HepG2 (cell line): ENCODE results near the gene SRD5A3. TPM values are rescaled to one million over a fixed set of nuclear protein-coding genes. Genes with fewer than 3 reads are reported as not detected.
"Not testable (repeated sequence)": the region's sequence is repeated elsewhere in the genome, so short reads cannot be mapped to it uniquely, and the experiment has no call there.

Source experiments
- ATAC-seq: fragments of 200-7000 bp; cut with Tn5 transposase; 3 replicates; pipeline ENCODE4 v1.9.1; 2020; ENCODE audit warnings: mild to moderate bottlenecking, moderate library complexity
- BruUV-seq: library from RNA; stranded (reverse); fragments of 400-500 nt; replicated peaks from 2 replicates; lab custom pipeline; 2021; lab: Mats Ljungman, UMichigan
- CTCF ChIA-PET: fragments of 300-600 bp; formaldehyde crosslinking; extraction: SDS; loops from one replicate; lab custom pipeline; 2021; ENCODE audit warnings: low total read pairs, inconsistent platforms, low intra/inter-chr PET ratio; lab: Yijun Ruan, JAX
- POLR2A ChIA-PET: fragments of 350-600 bp; sonication (Branson Sonifier 250); formaldehyde crosslinking; loops from one replicate; lab custom pipeline; 2020; ENCODE audit warnings: antibody characterized with exemption, inconsistent platforms; lab: Yijun Ruan, JAX
- DNase-seq: peaks from one replicate; pipeline ENCODE4 v3.0.0-alpha.2; 2015; ENCODE audit warnings: low spot score
- FAIRE-seq: peaks from 3 replicates; lab custom pipeline; 2011; peaks lifted over from hg19 to GRCh38; lab: Jason Lieb, UNC
- H2AFZ ChIP-seq: one replicate; pipeline ENCODE4 v1.6.1; 2011; ENCODE audit warnings: low read length, inconsistent platforms
- H3K27ac ChIP-seq: fragments of 300-600 bp; 3 replicates; pipeline ENCODE4 v1.8.0; 2011; ENCODE audit warnings: mixed run types, mild to moderate bottlenecking, mixed read lengths, low read length, inconsistent platforms; ENCODE audit not compliant: insufficient read depth; ENCODE audit errors: extremely low read length
- H3K27me3 ChIP-seq, 2 experiments: fragments of 200-600 bp in 1 of 2; 2 replicates in 1 of 2; 3 replicates in 1 of 2; pipeline versions ENCODE4 v1.6.0 to v1.8.0; 2011; ENCODE audit warnings: low read length in 2 of 2, mild to moderate bottlenecking in 2 of 2, moderate library complexity in 2 of 2, inconsistent platforms in 1 of 2; ENCODE audit not compliant: insufficient read depth in 2 of 2, control insufficient read depth in 1 of 2
- H3K36me3 ChIP-seq, 2 experiments: fragments of 200-600 bp in 1 of 2; replicated peaks in 1 of 2; 2 replicates in 1 of 2; 3 replicates in 1 of 2; pipeline versions ENCODE4 v1.5.1 to v1.8.0; 2011; ENCODE audit warnings: low read length in 2 of 2, inconsistent platforms in 1 of 2; ENCODE audit not compliant: insufficient read depth in 2 of 2, control insufficient read depth in 1 of 2
- H3K4me1 ChIP-seq: 2 replicates; pipeline ENCODE4 v1.5.1; 2012; ENCODE audit warnings: low read length, inconsistent platforms; ENCODE audit not compliant: insufficient read depth
- H3K4me2 ChIP-seq: 2 replicates; pipeline ENCODE4 v1.6.0; 2011; ENCODE audit warnings: low read depth, low read length, inconsistent platforms
- H3K4me3 ChIP-seq, 3 experiments: fragments of 200-600 bp in 1 of 3; sonication (generic), shearing (Covaris generic) in 1 of 3; replicated peaks in 1 of 3; 2 replicates each; pipeline ENCODE4 v1.5.1; 2011 to 2016; ENCODE audit warnings: low read length in 3 of 3, inconsistent platforms in 2 of 3, low read depth in 2 of 3, mild to moderate bottlenecking in 2 of 3, control low read depth in 1 of 3, mixed read lengths in 1 of 3; ENCODE audit not compliant: insufficient read depth in 1 of 3
- H3K79me2 ChIP-seq: one replicate; pipeline ENCODE4 v1.6.1; 2011; ENCODE audit warnings: low read length, inconsistent platforms; ENCODE audit not compliant: insufficient read depth
- H3K9ac ChIP-seq: 2 replicates; pipeline ENCODE4 v1.6.0; 2011; ENCODE audit warnings: mild to moderate bottlenecking, low read depth, low read length, inconsistent platforms; ENCODE audit not compliant: insufficient read depth
- H3K9me3 ChIP-seq: 2 replicates; pipeline ENCODE4 v1.5.1; 2012; ENCODE audit warnings: mild to moderate bottlenecking, low read length
- H4K20me1 ChIP-seq: 2 replicates; pipeline ENCODE4 v1.6.0; 2011; ENCODE audit warnings: inconsistent platforms, mild to moderate bottlenecking, low read length, moderate library complexity; ENCODE audit not compliant: insufficient read depth
- KDM1A ChIP-seq: IDR thresholded peaks from 2 replicates; pipeline ENCODE4 v1.6.1; 2016; ENCODE audit warnings: missing compliant biosample characterization
- NFYB ChIP-seq: sonication (generic); formaldehyde crosslinking; IDR thresholded peaks from 2 replicates; pipeline ENCODE4 v1.4.0; 2020; ENCODE audit warnings: missing genetic modification reagents
- WGBS: methylation state at CpG from one replicate; pipeline ENCODE4 v1.1.6; 2017; ENCODE audit warnings: low lambda C conversion rate; 5-methylcytosine and 5-hydroxymethylcytosine counted together
- in situ Hi-C: cut with HindIII; loops from 2 replicates; pipeline ENCODE4 v1.10.0; 2017; ENCODE audit warnings: low pct_unique_long_range_greater_than_20kb; ENCODE audit not compliant: extremely low pct_ligation_motif_present
- intact Hi-C: fragments of 100-400 bp; cut with micrococcal nuclease; formaldehyde crosslinking; loops from one replicate; pipeline ENCODE4 v1.10.0; 2022; ENCODE audit not compliant: unreplicated experiment
- polyA plus RNA-seq, 8 experiments: library from polyadenylated mRNA; depleted of rRNA in 3 of 8; stranded (reverse) in 7 of 8; unstranded in 1 of 8; fragments of >200 nt; fragmentation: Illumina TruSeq in 4 of 8; extraction: Trizol in 4 of 8; gene quantifications; 2 replicates each; pipeline versions ENCODE4 v1.2.1 to v1.2.3, GENCODE V29; 2011 to 2016; ENCODE audit warnings: low read depth in 4 of 8, missing spikeins in 1 of 8, mixed read lengths in 1 of 8; ENCODE audit not compliant: insufficient read depth in 1 of 8
- total RNA-seq, 5 experiments: library from RNA; depleted of rRNA; stranded (reverse); fragments of >200 nt; fragmentation: Illumina TruSeq; extraction: Trizol; gene quantifications; 2 replicates each; pipeline ENCODE4 v1.2.3, GENCODE V29; 2016; ENCODE audit warnings: low read depth in 1 of 5
- TF ChIP-seq, protein P1 (sequence below): sonication (generic); formaldehyde crosslinking; IDR thresholded peaks from 2 replicates; pipeline ENCODE4 v1.4.0; 2020; ENCODE audit warnings: mild to moderate bottlenecking, missing genetic modification reagents

The SRD5A3 gene
- total and polyA plus RNA-seq, 2 of the 13 experiments (the other 11 are each of a cell fraction or from before 2014, with no cell fraction given), result 12.4 to 18.4 TPM

- TF ChIP-seq, protein P1, sequence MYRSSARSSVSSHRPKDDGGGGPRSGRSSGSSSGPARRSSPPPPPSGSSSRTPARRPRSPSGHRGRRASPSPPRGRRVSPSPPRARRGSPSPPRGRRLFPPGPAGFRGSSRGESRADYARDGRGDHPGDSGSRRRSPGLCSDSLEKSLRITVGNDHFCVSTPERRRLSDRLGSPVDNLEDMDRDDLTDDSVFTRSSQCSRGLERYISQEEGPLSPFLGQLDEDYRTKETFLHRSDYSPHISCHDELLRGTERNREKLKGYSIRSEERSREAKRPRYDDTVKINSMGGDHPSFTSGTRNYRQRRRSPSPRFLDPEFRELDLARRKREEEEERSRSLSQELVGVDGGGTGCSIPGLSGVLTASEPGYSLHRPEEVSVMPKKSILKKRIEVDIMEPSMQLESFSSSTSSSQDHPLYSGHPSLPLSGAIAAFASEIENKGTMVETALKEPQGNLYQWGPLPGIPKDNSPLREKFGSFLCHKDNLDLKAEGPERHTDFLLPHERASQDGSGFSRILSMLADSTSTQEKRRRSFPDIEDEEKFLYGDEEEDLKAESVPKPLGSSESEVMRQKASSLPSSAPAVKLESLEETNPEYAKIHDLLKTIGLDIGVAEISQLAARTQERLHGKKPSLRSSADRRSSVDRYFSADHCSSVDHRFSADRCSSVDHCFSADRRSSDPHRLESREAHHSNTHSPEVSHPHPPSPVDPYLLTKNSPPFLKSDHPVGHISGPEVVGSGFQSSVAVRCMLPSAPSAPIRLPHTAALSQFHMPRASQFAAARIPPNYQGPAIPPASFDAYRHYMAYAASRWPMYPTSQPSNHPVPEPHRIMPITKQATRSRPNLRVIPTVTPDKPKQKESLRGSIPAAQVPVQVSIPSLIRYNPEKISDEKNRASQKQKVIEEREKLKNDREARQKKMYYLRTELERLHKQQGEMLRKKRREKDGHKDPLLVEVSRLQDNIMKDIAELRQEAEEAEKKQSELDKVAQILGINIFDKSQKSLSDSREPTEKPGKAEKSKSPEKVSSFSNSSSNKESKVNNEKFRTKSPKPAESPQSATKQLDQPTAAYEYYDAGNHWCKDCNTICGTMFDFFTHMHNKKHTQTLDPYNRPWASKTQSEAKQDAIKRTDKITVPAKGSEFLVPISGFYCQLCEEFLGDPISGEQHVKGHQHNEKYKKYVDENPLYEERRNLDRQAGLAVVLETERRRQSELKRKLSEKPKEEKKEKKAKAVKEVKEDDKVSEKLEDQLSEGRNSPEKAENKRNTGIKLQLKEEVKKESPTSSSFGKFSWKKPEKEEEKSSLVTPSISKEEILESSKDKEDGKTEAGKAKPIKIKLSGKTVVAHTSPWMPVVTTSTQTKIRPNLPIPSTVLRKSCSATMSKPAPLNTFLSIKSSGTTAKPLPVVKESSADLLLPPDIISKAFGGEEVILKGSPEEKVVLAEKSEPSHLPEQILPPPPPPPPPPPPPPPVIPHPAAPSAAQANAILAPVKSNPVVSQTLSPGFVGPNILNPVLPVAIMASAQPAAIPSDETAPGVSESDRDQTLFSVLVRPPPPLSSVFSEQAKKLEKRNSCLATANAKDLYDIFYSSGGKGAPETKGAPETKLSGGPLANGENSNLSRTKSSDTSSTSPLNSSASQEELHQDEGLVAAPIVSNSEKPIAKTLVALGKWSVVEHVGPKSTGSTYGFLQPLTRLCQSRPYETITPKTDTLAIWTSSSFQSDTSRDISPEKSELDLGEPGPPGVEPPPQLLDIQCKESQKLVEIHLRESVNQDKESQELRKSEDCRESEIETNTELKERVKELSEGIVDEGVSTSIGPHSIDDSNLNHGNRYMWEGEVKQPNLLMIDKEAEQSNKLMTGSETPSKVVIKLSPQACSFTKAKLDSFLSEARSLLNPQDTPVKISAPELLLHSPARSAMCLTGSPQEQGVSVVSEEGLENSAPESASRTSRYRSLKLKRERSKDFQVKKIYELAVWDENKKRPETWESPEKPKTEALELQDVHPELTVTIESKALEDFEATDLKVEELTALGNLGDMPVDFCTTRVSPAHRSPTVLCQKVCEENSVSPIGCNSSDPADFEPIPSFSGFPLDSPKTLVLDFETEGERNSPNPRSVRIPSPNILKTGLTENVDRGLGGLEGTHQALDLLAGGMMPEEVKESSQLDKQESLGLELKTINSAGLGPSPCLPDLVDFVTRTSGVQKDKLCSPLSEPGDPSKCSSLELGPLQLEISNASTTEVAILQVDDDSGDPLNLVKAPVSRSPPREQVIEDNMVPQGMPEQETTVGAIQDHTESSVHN (CRISPR knock-in tag), result no peak
- no peak for TF ChIP-seq KDM1A (CRISPR knock-in tag)
Observed at GRCh38 chr4:55352726-55353125, 6.7 kb downstream of the SRD5A3 start (continued).

- H3K9me3 ChIP-seq, H3K4me3 ChIP-seq, in situ Hi-C loops, CTCF ChIA-PET, H3K79me2 ChIP-seq, POLR2A ChIA-PET, H3K4me2 ChIP-seq, intact Hi-C loops, FAIRE-seq, H3K36me3 ChIP-seq, H3K9ac ChIP-seq, H3K27ac ChIP-seq, H2AFZ ChIP-seq, DNase-seq, H3K27me3 ChIP-seq, BruUV-seq, H4K20me1 ChIP-seq, ATAC-seq: not testable (repeated sequence)
- TF ChIP-seq NFYB (CRISPR knock-in tag), result 0 out of 2 replicates have a peak, but pooled peaks have one; percentile 15
- 75% methylated on average over 5 of the region's 13 CpGs for WGBS
- H3K4me1 ChIP-seq, result peaks cover 12% of the 10 kb centered on the region
Observed at GRCh38 chr4:55353228-55353747, 7.2 kb downstream of the SRD5A3 start.
